Small intestine (tissue), 7 donors: ENCODE results near the gene SPDEF. TPM values are rescaled to one million over a fixed set of nuclear protein-coding genes. Genes with fewer than 3 reads are reported as not detected.

Source experiments
- DNase-seq, 2 donors: peaks; one replicate each; pipeline versions ENCODE4 v3.0.0 to v3.0.0-alpha.2; 2013
- FAIRE-seq: peaks from 2 replicates; lab custom pipeline; 2012; peaks lifted over from hg19 to GRCh38; lab: Jason Lieb, UNC
- H3K27ac ChIP-seq, 3 donors: one replicate each; pipeline ENCODE4 v1.5.1; 2013; ENCODE audit warnings: low read length in 2 of 3, mild to moderate bottlenecking in 2 of 3, control low read depth in 1 of 3, inconsistent platforms in 1 of 3, low read depth in 1 of 3, moderate library complexity in 1 of 3
- H3K27me3 ChIP-seq, 3 donors: one replicate each; pipeline ENCODE4 v1.6.1; 2013; ENCODE audit warnings: low read length in 3 of 3, inconsistent platforms in 1 of 3; ENCODE audit not compliant: control insufficient read depth in 3 of 3, insufficient read depth in 3 of 3
- H3K36me3 ChIP-seq, 3 donors: one replicate each; pipeline ENCODE4 v1.6.1; 2013; ENCODE audit warnings: low read length in 3 of 3, inconsistent platforms in 1 of 3, low read depth in 1 of 3, mild to moderate bottlenecking in 1 of 3, moderate library complexity in 1 of 3; ENCODE audit not compliant: control insufficient read depth in 3 of 3, insufficient read depth in 2 of 3
- H3K4me1 ChIP-seq, 3 donors: one replicate each; pipeline ENCODE4 v1.6.1; 2013; ENCODE audit warnings: low read length in 2 of 3, inconsistent platforms in 1 of 3, low read depth in 1 of 3, mild to moderate bottlenecking in 1 of 3, moderate library complexity in 1 of 3; ENCODE audit not compliant: control insufficient read depth in 3 of 3, insufficient read depth in 2 of 3
- H3K4me3 ChIP-seq, 3 donors: one replicate each; pipeline ENCODE4 v1.5.1; 2013; ENCODE audit warnings: low read length in 3 of 3, control low read depth in 1 of 3, inconsistent platforms in 1 of 3, low read depth in 1 of 3, mild to moderate bottlenecking in 1 of 3, moderate library complexity in 1 of 3
- H3K9me3 ChIP-seq, 2 donors: one replicate each; pipeline ENCODE4 v1.6.1; 2013; ENCODE audit warnings: low read depth in 1 of 2, low read length in 1 of 2; ENCODE audit not compliant: control insufficient read depth in 2 of 2, insufficient read depth in 1 of 2
- WGBS, 3 donors: extraction: QIAGEN DNeasy Blood & Tissue Kit; methylation state at CpG; one replicate each; pipeline ENCODE4 v1.1.7; 2013; 5-methylcytosine and 5-hydroxymethylcytosine counted together
- polyA plus RNA-seq, 4 donors: library from polyadenylated mRNA; stranded (reverse) in 3 of 4; unstranded in 1 of 4; fragments of 200-250 nt in 3 of 4; fragments of 120-200 nt in 1 of 4; gene quantifications; one replicate each; pipeline versions ENCODE4 v1.2.1 to v1.2.3, GENCODE V29; 2013
- donor health status: healthy with polysubstance abuse.
- donor health status: control.
- donor health status: control.
- donor health status: Bipolar disorder and iron deficiency.
- donor health status: healthy.

Gene SPDEF
- polyA plus RNA-seq, 4 donors, result 10.9 to 20.6 (median 16.7) TPM

- Histone ChIP-seq H3K9me3 (peaks cover 0 to 9% of the 10 kb centered on the region in 2 donors), H3K36me3 (no peaks in the 10 kb centered on the region), H3K27ac (no peak overlapping the region), H3K4me1 (peaks cover 0 to 10% (median 0%) of the 10 kb centered on the region in 3 donors), H3K4me3 (no peak overlapping the region), H3K27me3 (no peaks in the 10 kb centered on the region)
- DNase-seq (no peak), FAIRE-seq (no peak)
- whole genome bisulfite sequencing, 3 donors, result 28 to 58% (median 50%) methylated on average over 9 of the region's 9 CpGs
Measured at GRCh38 chr6:34557228-34557627, 1.1 kb upstream of the SPDEF start.

- 75 to 85% (median 83%) methylated on average over 9 of the region's 9 CpGs for WGBS, 3 donors
- Histone ChIP-seq H3K36me3 (no peaks in the 10 kb centered on the region), H3K4me3 (no peak overlapping the region), H3K27ac (no peak overlapping the region), H3K9me3 (peaks cover 0 to 9% of the 10 kb centered on the region in 2 donors), H3K4me1 (peaks cover 0 to 10% (median 0%) of the 10 kb centered on the region in 3 donors), H3K27me3 (no peaks in the 10 kb centered on the region)
- DNase-seq (no peak), FAIRE-seq (no peak)
Measured at GRCh38 chr6:34556493-34556892, 364 bp upstream of the SPDEF start.

- peak overlapping the region; percentile 4 to 27 (median 23) for H3K4me3 ChIP-seq
- WGBS, 3 donors, result 80 to 90% (median 85%) methylated on average over 8 of the region's 8 CpGs
Measured at GRCh38 chr6:34555328-34555727, 801 bp downstream of the SPDEF start.

DNA sequence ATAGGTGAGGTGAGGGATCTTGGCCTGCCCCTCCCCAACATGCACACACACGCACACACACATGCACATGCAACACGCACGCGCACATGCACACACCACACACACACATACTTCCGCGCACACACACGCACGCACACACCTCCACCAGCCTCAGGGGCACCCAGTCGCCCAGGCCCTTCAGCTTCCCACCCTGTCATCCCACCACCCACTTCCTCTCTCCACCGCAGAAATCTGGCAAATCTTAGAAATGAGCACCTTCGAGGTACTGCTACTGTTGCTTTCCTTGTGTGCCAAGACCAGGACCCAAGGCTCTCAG lies 1.2 kb downstream of the SPDEF start:
- FAIRE-seq, result no peak
- H3K4me1 ChIP-seq, result peaks cover 0 to 3% (median 0%) of the 10 kb centered on the region in 3 donors
- no peaks in the 10 kb centered on the region for H3K36me3 ChIP-seq
- DNase-seq, result no peak
- H3K27ac ChIP-seq, result no peak overlapping the region
- peak overlapping the region in 2 of 3 donors; percentile 23 to 27 for H3K4me3 ChIP-seq
- peaks cover 0 to 9% of the 10 kb centered on the region in 2 donors for H3K9me3 ChIP-seq
- WGBS, 3 donors, result 76 to 86% (median 82%) methylated on average over 11 of the region's 11 CpGs
- no peaks in the 10 kb centered on the region for H3K27me3 ChIP-seq

More at GRCh38 chr6:34555328-34555727, 801 bp downstream of the SPDEF start:
- Histone ChIP-seq H3K4me1 (peaks cover 0 to 5% (median 0%) of the 10 kb centered on the region in 3 donors), H3K27ac (no peak overlapping the region), H3K9me3 (peaks cover 0 to 9% of the 10 kb centered on the region in 2 donors), H3K36me3 (no peaks in the 10 kb centered on the region), H3K27me3 (no peaks in the 10 kb centered on the region)
- FAIRE-seq (no peak), DNase-seq (no peak)

DNA sequence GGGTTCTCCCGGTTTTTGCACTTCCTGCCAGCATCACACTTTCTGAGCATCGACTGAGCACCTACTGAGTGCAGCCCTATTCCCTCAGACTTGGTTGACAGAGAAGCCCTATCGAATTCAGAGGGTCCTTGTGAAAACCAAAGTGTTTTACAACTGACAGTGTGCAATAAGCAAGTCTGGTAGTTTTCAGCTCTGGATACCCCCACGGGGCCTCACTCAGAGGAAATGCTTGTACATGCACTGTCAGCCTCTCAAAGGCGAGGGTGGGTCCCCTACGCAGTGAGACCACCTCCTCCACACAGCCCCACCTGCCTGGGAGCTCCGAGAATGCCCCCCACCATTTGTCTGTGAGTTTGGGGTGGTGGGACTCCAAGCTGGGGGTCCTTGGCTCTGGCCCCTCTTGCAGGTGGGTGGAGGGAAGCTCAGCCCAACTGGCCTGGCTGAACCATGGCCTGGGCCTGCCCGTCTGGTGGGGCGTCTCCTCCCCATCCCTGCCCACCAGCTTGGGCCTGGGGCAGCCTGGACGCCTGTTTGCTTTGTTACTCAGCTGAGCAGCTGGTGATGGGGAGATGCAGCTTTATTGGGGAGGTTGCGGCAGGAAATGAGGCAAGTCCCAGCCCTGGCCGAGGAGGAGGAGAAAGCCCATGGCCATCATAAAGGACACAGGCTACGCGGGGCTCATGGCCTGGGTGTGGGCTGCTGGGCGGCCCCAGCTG lies 1.7 kb downstream of the SPDEF start:
- 52 to 62% (median 58%) methylated on average over 12 to 15 of the region's 15 CpGs for WGBS, 3 donors
- DNase-seq (peak in 1 of 2 donors; percentile 42), FAIRE-seq (no peak)
- Histone ChIP-seq H3K4me1 (peaks cover 0 to 3% (median 0%) of the 10 kb centered on the region in 3 donors), H3K9me3 (peaks cover 0 to 9% of the 10 kb centered on the region in 2 donors), H3K36me3 (no peaks in the 10 kb centered on the region), H3K27ac (no peak overlapping the region), H3K27me3 (no peaks in the 10 kb centered on the region), H3K4me3 (peak overlapping the region in 1 of 3 donors; percentile 27)

DNA sequence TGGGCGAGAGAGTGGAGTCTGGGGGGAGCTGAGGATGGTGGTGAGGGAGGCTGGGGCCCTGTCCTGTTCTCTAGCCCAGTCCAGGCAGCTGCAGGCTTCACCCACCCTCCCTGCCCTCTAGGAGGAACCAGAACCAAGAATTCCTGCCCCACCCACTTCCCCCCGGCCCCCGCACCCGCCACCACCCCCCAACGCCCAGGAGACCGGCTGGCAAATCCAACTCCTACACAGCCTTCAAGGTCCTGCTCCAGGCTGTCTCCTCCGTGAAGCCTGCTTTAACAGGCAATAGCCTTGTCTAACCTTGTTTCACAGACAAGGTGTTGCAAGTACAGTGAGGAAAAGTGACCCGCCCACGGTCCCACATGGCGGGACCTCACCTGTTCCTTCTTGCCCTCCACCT lies 2.4 kb downstream of the SPDEF start:
- Histone ChIP-seq H3K27me3 (no peaks in the 10 kb centered on the region), H3K9me3 (peaks cover 0 to 8% of the 10 kb centered on the region in 2 donors), H3K36me3 (no peaks in the 10 kb centered on the region), H3K4me1 (peaks cover 0 to 3% (median 0%) of the 10 kb centered on the region in 3 donors), H3K4me3 (no peak overlapping the region), H3K27ac (no peak overlapping the region)
- WGBS, 3 donors, result 51 to 59% (median 58%) methylated on average over 9 to 10 of the region's 10 CpGs
- FAIRE-seq, result no peak
- no peak for DNase-seq

DNA sequence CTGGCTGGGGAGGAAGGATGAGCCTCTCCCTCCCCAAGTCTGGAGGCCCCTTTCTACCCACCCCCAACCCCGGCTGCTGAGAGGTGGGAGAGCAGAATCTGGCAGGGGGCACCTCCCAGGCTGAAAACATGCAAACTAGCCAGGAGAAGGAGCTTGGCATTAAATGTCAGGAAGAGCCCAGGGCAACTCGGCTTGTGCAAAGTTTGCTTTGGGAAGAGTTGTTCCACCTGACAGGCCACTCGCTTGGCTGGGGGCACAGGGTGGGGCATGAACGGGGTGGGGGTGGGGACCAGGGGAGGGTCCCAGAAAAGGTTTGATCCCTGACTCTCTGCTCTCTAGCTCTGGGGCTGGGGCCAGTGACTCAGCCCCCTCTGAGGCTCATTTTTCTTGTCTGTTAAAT lies 3.0 kb downstream of the SPDEF start:
- 72 to 77% (median 74%) methylated on average over 4 of the region's 4 CpGs for WGBS, 3 donors
- FAIRE-seq, result no peak
- Histone ChIP-seq H3K27ac (no peak overlapping the region), H3K9me3 (peaks cover 0 to 2% of the 10 kb centered on the region in 2 donors), H3K4me1 (peaks cover 0 to 3% (median 0%) of the 10 kb centered on the region in 3 donors), H3K4me3 (no peak overlapping the region), H3K27me3 (no peaks in the 10 kb centered on the region), H3K36me3 (no peaks in the 10 kb centered on the region)
- DNase-seq, result no peak

DNA sequence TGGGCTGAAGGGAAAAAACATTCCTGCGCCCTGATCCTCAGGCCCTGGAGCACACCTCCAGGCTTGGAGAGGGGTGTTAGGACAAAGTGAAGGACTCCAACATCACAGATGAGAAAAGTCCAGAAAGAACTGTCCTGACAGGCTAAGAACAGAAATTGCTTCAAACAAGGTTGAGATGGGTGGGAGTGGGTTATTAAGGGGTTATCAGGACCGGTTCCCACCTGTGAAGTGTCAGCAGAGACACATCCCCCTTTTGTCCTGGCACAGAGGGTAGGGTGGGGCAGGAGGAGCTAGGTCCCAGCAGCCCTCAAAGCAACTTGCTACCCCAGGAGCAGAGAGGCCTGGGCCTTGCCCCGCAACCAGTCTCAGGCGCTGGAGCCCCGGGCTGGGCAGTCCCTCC lies 3.5 kb downstream of the SPDEF start:
- WGBS, 3 donors, result 84 to 90% (median 85%) methylated on average over 5 of the region's 5 CpGs
- no peaks in the 10 kb centered on the region for H3K36me3 ChIP-seq
- H3K27me3 ChIP-seq, result no peaks in the 10 kb centered on the region
- DNase-seq, result no peak
- no peak overlapping the region for H3K4me3 ChIP-seq
- no peak overlapping the region for H3K27ac ChIP-seq
- no peaks in the 10 kb centered on the region for H3K9me3 ChIP-seq
- no peak for FAIRE-seq
- H3K4me1 ChIP-seq, result peaks cover 0 to 7% (median 0%) of the 10 kb centered on the region in 3 donors
